Skeletal muscle tissue (tissue), 4 donors: Measurements from ENCODE around the gene WASF1. TPM values are rescaled to one million over a fixed set of nuclear protein-coding genes. Genes with fewer than 3 reads are reported as not detected.
"Not testable (repeated sequence)": the region's sequence is repeated elsewhere in the genome, so short reads cannot be mapped to it uniquely, and the experiment has no call there.

Experiments
- H3K27ac ChIP-seq: one replicate; pipeline ENCODE4 v1.7.0; 2013; ENCODE audit warnings: mild to moderate bottlenecking, low read depth, low read length, inconsistent platforms
- H3K27me3 ChIP-seq, 3 donors: one replicate each; pipeline ENCODE4 v1.7.0; 2013; ENCODE audit warnings: low read length in 3 of 3; ENCODE audit not compliant: control insufficient read depth in 3 of 3, insufficient read depth in 3 of 3
- H3K36me3 ChIP-seq, 3 donors: one replicate each; pipeline ENCODE4 v1.7.0; 2013; ENCODE audit warnings: low read length in 3 of 3; ENCODE audit not compliant: control insufficient read depth in 3 of 3, insufficient read depth in 3 of 3
- H3K4me1 ChIP-seq, 3 donors: one replicate each; pipeline ENCODE4 v1.7.0; 2013; ENCODE audit warnings: low read length in 3 of 3, mild to moderate bottlenecking in 3 of 3; ENCODE audit not compliant: control insufficient read depth in 3 of 3, insufficient read depth in 3 of 3
- H3K4me3 ChIP-seq, 3 donors: one replicate each; pipeline ENCODE4 v1.7.0; 2013; ENCODE audit warnings: low read length in 3 of 3
- H3K9ac ChIP-seq, 3 donors: one replicate each; pipeline ENCODE4 v1.7.0; 2013; ENCODE audit warnings: low read length in 3 of 3, mild to moderate bottlenecking in 3 of 3, moderate library complexity in 2 of 3, low read depth in 1 of 3
- H3K9me3 ChIP-seq, 3 donors: one replicate each; pipeline ENCODE4 v1.7.0; 2013; ENCODE audit warnings: low read length in 3 of 3; ENCODE audit not compliant: control insufficient read depth in 3 of 3
- total RNA-seq: library from RNA; depleted of rRNA; stranded (reverse); fragments of >200 nt; gene quantifications from one replicate; pipeline ENCODE4 v1.2.3, GENCODE V29; 2014
- donor health status: Osteomylitis.

Gene WASF1
- total RNA-seq, 1 donor from 2014 or later, result 2.1 TPM

DNA sequence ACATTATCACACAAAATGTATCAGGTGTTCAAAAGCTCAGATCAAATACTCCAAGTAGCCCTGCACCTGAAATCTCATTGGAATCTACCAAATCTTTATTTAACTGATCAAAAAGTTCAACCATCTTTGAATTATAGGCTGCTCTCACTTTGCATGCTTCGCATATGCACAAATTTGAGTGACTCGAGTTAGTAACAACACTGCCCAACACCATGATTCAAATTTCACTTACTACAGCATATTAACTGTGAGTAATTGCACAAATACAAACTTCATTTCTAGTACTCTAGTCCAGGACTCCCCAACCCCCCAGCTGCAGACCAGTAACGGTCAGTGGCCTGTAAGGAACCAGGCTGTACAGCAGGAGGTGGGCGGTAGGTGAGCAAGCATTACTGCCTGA is 51.1 kb downstream of the WASF1 start:
- no peak overlapping the region for H3K9ac ChIP-seq
- H3K27ac ChIP-seq, result no peak overlapping the region
- H3K9me3 ChIP-seq, result no peaks in the 10 kb centered on the region
- no peaks in the 10 kb centered on the region for H3K4me1 ChIP-seq
- no peaks in the 10 kb centered on the region for H3K36me3 ChIP-seq
- no peak overlapping the region for H3K4me3 ChIP-seq
- H3K27me3 ChIP-seq, result no peaks in the 10 kb centered on the region

DNA sequence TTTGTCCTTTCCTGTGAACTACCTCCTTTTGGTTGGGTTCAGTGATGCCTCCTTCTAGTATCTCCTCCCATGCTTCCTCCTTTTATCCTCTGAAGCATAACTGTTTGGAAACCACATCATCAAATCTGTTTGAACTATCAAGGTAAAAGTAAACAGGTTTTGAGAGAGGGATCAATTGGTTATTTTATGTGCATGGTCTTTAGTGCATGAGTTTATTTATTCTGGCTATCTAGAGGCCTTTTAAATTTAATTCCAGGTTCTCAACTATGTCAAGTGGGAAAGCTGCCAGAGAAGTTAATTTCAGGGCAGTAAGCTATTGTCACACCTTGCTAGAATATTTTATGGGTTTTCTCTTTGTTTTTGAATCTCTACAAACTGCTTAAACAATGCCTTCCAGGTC is 54.1 kb downstream of the WASF1 start:
- Histone ChIP-seq H3K4me1 (no peaks in the 10 kb centered on the region), H3K9me3 (no peaks in the 10 kb centered on the region), H3K27me3 (no peaks in the 10 kb centered on the region)

DNA sequence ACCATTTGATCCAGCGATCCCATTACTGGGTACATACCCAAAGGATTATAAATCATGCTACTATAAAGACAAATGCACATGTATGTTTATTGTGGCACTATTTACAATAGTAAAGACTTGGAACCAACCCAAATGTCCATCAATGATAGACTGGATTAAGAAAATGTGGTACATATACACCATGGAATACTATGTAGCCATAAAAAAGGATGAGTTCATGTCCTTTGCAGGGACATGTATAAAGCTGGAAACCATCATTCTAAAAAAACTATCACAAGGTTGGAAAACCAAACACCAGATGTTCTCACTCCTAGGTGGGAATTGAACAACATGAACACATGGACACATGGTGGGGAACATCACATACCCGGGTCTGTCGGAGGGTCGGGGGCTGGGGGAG is 57.8 kb downstream of the WASF1 start:
- H3K9me3 ChIP-seq, H3K4me3 ChIP-seq, H3K9ac ChIP-seq, H3K27me3 ChIP-seq, H3K36me3 ChIP-seq, H3K4me1 ChIP-seq, H3K27ac ChIP-seq: not testable (repeated sequence)

More for the DNA sequence above, 54.1 kb downstream of the WASF1 start:
- H3K4me3 ChIP-seq, result no peak overlapping the region
- no peak overlapping the region for H3K9ac ChIP-seq
- H3K27ac ChIP-seq, result no peak overlapping the region
- no peaks in the 10 kb centered on the region for H3K36me3 ChIP-seq

DNA sequence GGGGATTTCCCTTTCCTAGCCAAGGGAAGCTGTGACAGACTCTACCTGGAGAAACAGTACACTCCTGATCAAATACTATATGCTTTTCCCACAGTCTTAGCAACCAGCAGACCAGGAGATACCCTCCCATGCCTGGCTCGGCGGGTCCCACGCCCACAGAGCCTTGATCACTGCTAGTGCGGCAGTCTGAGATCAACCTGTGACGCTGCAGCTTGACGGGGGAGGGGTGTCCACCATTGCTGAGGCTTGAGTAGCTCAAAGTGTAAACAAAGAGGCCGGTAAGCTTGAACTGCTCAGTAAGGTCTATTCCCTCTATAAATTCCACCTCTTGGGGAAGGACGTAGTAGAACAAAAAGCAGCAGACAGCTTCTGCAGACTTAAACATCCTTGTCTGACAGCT is 63.2 kb downstream of the WASF1 start:
- no peaks in the 10 kb centered on the region for H3K9me3 ChIP-seq
- no peaks in the 10 kb centered on the region for H3K27me3 ChIP-seq
- no peak overlapping the region for H3K9ac ChIP-seq
- H3K27ac ChIP-seq, result no peak overlapping the region
- no peak overlapping the region for H3K4me3 ChIP-seq
- no peaks in the 10 kb centered on the region for H3K4me1 ChIP-seq
- no peaks in the 10 kb centered on the region for H3K36me3 ChIP-seq

DNA sequence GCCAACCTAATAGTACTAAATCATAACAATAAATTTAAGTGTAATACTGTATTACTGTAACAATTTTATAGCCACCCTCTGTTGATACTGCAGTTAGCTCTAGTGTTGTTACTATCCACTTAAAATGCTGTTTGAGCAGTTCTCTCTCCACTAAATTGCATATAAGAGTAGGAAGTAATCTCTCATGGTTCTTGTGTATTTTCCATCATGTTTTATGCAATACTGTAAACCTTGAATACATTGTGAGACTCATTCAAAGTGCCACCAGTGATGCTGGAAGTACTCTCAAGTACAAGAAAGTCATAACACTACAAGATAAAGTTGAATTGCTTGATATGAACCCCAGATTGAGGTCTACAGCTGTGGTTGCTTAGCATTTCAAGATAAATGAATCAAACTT is 65.5 kb downstream of the WASF1 start:
- Histone ChIP-seq H3K4me1 (no peaks in the 10 kb centered on the region), H3K9ac (no peak overlapping the region), H3K36me3 (no peaks in the 10 kb centered on the region), H3K4me3 (no peak overlapping the region), H3K9me3 (no peaks in the 10 kb centered on the region), H3K27me3 (no peaks in the 10 kb centered on the region), H3K27ac (no peak overlapping the region)

DNA sequence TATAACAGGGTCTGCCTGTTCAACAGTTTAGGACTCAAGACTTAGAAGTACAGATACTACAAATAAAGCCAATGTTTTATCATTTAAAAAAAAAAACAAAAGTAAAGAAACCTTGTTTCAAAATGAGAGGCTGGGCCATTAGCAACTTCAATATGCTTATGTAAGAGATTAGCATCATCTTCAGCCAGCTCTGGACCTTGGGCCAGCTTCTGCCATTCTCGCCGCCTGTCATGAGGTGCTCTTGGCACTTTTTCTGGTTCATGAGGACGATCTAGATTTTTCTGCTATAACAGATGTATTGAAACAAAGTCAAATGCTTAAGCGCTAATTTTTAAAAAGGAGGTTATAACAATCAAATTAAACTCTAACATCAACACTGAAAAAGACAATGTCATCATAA is 74.2 kb downstream of the WASF1 start:
- H3K36me3 ChIP-seq, result peaks cover 0 to 5% (median 0%) of the 10 kb centered on the region in 3 donors
- no peaks in the 10 kb centered on the region for H3K27me3 ChIP-seq
- no peaks in the 10 kb centered on the region for H3K9me3 ChIP-seq
- no peak overlapping the region for H3K4me3 ChIP-seq
- H3K4me1 ChIP-seq, result no peaks in the 10 kb centered on the region
- H3K27ac ChIP-seq, result no peak overlapping the region
- H3K9ac ChIP-seq, result no peak overlapping the region

DNA sequence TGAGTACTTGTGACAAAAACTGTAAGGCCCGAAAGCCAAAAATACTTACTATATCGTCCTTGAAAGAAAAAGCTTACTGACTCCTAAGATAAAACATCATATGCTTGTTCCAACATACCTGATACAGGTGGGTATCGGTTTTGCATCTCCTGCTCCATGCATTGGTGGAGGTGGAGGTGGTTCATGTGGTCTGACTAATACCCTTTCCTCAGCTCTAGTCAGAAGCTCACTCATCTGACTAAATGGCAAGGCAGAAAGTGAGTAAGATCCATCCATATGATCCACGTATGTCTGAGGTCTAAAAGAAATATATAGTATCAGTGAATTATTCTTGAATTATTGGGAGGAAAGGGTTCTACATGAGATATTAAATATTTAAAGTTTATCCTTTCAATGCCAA is 76.2 kb downstream of the WASF1 start:
- Histone ChIP-seq H3K9ac (no peak overlapping the region), H3K4me1 (no peaks in the 10 kb centered on the region), H3K36me3 (peaks cover 0 to 5% (median 0%) of the 10 kb centered on the region in 3 donors), H3K4me3 (no peak overlapping the region), H3K27ac (no peak overlapping the region), H3K9me3 (no peaks in the 10 kb centered on the region), H3K27me3 (no peaks in the 10 kb centered on the region)

DNA sequence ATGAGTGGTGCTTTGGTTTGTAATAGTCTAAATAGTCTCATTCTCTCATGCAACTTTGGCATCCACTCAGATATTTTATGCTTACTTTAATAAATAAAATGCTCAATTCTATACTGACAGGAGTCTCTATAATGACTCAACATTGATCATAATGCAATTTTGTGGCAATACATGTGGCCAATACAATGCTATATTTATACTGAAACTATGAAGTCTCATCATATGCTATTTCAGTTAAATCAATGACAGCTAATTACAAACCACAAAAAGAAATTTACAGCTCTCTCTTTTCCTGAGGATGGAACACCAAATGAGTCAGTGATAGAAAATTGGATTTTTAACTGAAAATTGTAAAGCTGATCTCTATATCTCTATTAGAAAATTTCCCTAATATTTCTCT is 77.1 kb downstream of the WASF1 start:
- H3K27ac ChIP-seq, result no peak overlapping the region
- H3K9me3 ChIP-seq, result no peaks in the 10 kb centered on the region
- H3K9ac ChIP-seq, result no peak overlapping the region
- H3K4me3 ChIP-seq, result no peak overlapping the region
- H3K4me1 ChIP-seq, result no peaks in the 10 kb centered on the region
- H3K36me3 ChIP-seq, result peaks cover 0 to 5% (median 0%) of the 10 kb centered on the region in 3 donors
- H3K27me3 ChIP-seq, result no peaks in the 10 kb centered on the region

DNA sequence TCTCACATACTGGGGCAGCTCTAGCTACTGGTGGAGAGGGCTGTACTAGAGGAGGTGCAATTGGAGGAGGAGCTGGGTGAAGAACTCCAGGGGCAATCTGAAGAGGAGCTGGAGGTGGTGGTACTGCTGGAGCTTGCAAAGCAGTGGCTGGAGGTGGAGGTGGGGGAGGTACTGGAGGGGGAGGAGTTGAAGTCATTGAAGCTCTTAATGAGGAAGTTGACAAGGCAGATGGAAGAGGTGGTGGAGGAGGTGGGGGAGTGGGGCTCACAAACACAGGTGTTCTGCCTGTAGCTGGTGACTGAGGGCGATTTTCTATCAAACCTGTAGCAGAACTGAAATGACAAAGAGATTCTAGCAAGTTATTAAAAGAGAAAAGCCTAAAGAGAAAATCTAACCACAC is 77.6 kb downstream of the WASF1 start:
- Histone ChIP-seq H3K27ac (no peak overlapping the region), H3K4me3 (no peak overlapping the region), H3K4me1 (no peaks in the 10 kb centered on the region), H3K27me3 (no peaks in the 10 kb centered on the region), H3K9ac (no peak overlapping the region), H3K9me3 (no peaks in the 10 kb centered on the region), H3K36me3 (peaks cover 0 to 5% (median 0%) of the 10 kb centered on the region in 3 donors)

DNA sequence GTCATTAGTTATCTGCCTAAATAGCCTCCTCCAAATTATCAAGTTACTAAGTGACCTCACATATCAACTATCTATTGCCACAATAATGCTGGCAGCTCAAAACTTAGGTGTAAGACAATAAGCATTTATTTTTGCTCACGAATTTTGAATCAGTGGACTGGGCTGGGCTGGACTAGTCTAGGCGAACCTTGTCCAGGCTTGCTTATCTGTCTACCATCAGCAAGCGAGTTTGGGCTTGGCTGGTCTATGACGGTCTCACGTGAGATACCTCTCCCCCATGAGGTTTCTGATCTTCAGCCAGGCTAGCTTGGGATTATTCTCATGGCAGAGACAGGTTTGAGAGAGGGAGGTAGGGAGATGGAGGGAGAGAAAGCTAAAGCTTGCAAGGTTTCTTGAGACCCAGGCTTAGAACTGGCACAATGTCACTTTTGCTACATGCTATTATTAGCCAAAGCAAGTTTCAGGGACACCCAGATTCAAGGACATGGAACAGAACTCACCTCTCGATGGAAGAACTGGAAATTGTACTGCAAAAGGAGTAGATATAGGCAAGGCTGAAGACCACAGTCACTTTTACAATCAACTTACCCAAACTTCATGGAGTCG is 80.9 kb downstream of the WASF1 start:
- Histone ChIP-seq H3K4me1 (no peaks in the 10 kb centered on the region), H3K27ac (no peak overlapping the region), H3K9me3 (no peaks in the 10 kb centered on the region), H3K9ac (no peak overlapping the region), H3K27me3 (no peaks in the 10 kb centered on the region), H3K4me3 (no peak overlapping the region), H3K36me3 (peaks cover 0 to 5% (median 0%) of the 10 kb centered on the region in 3 donors)
